HG02588 (cell line): Measurements from ENCODE around the gene EXOC6B.

Experiments
- ATAC-seq: cut with Tn5 transposase; IDR thresholded peaks from one replicate; pipeline ENCODE4 v1.9.1; 2021; ENCODE audit warnings: mild to moderate bottlenecking, moderate library complexity; ENCODE audit not compliant: unreplicated experiment

EXOC6B gene

GRCh38 chr2:72830273-72830672 is 4.4 kb upstream of the EXOC6B start:
- no peak for ATAC-seq

GRCh38 chr2:72828840-72829507 is 3.1 kb upstream of the EXOC6B start:
- no peak for ATAC-seq

GRCh38 chr2:72827966-72828646 is 2.3 kb upstream of the EXOC6B start:
- ATAC-seq, result no peak

- ATAC-seq, result no peak
These were observed 1.7 kb upstream of the EXOC6B start for GRCh38 chr2:72827487-72827886.

GRCh38 chr2:72826156-72826477 is 284 bp upstream of the EXOC6B start:
- no peak for ATAC-seq

- ATAC-seq, result no peak
These were observed 1.5 kb downstream of the EXOC6B start for GRCh38 chr2:72824224-72824842.

- ATAC-seq, result no peak
These were observed 3.0 kb downstream of the EXOC6B start for GRCh38 chr2:72822794-72823193.

- ATAC-seq, result no peak
These were observed 3.9 kb downstream of the EXOC6B start for GRCh38 chr2:72821983-72822382.

- no peak for ATAC-seq
These were observed 4.7 kb downstream of the EXOC6B start for GRCh38 chr2:72821118-72821517.

- no peak for ATAC-seq
These were observed 6.3 kb downstream of the EXOC6B start for GRCh38 chr2:72819501-72819900.

GRCh38 chr2:72815655-72816278 is 10.1 kb downstream of the EXOC6B start:
- ATAC-seq, result no peak

- no peak for ATAC-seq
These were observed 12.0 kb downstream of the EXOC6B start for GRCh38 chr2:72813841-72814240.

GRCh38 chr2:72810165-72810564 is 15.7 kb downstream of the EXOC6B start:
- no peak for ATAC-seq

GRCh38 chr2:72809095-72809494 is 16.7 kb downstream of the EXOC6B start:
- no peak for ATAC-seq

GRCh38 chr2:72806280-72806945 is 19.4 kb downstream of the EXOC6B start:
- no peak for ATAC-seq

GRCh38 chr2:72803626-72804320 is 22.1 kb downstream of the EXOC6B start:
- no peak for ATAC-seq

GRCh38 chr2:72803151-72803550 is 22.7 kb downstream of the EXOC6B start:
- ATAC-seq, result no peak

- ATAC-seq, result no peak
These were observed 25.3 kb downstream of the EXOC6B start for GRCh38 chr2:72800492-72800891.

- no peak for ATAC-seq
These were observed 28.1 kb downstream of the EXOC6B start for GRCh38 chr2:72797740-72798139.

- no peak for ATAC-seq
These were observed 29.1 kb downstream of the EXOC6B start for GRCh38 chr2:72796766-72797165.

GRCh38 chr2:72794572-72794971 is 31.3 kb downstream of the EXOC6B start:
- no peak for ATAC-seq
